Measurements from ENCODE around the gene CCDC154.

DNA sequence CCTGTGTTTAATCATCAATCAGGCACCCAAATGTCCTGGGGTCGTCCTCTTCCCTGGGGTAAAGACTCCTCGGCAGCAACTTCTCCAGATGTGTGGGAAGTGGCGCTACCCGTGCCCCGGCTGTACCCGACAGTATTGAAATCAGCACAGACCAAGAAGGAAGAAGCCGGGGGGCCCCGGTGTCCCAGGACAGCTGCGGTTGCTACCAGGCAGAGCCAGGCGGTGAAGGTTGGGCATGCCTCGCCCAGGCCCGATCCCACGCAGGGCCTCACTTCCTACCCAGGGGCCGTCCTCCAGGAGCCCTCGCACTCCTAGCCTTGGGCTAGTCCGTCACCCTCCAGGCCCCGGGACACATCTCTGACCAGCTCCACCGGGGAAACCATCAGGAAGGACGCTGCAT, 9.0 kb upstream of the CCDC154 start:
- TF ChIP-seq CTCF (IDR thresholded peaks at IDR 0.05) (no peak), POLR2AphosphoS5 (IDR thresholded peaks at IDR 0.05) (no peak)
